GM21576 (cell line): ENCODE results near the gene TBCA.
"Not testable (repeated sequence)": the region's sequence is repeated elsewhere in the genome, so short reads cannot be mapped to it uniquely, and the experiment has no call there.

Source experiments
- ATAC-seq: cut with Tn5 transposase; IDR thresholded peaks from one replicate; pipeline ENCODE4 v1.9.1; 2021; ENCODE audit warnings: mild to moderate bottlenecking, moderate library complexity; ENCODE audit not compliant: unreplicated experiment

Gene TBCA

GRCh38 chr5:77773734-77774280 is 2.3 kb downstream of the TBCA start:
- no peak for ATAC-seq

DNA sequence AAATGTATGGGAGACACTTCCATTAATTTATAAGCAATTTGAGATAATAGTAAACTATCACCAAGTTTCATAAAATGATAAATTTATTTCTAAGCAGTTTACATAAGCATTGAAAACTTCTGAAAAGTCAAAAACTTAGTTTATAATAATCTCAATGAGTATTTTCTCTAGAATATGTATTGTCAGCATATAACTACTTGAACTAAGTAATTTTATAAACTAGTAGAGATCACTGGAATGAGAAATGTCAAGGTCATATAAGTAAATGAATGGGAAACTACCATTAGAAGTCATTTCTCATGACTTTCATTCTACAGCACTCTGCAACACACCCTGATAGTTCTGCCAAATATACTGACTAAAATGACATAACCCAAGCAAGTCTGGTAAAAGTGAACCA is 3.4 kb downstream of the TBCA start:
- no peak for ATAC-seq

DNA sequence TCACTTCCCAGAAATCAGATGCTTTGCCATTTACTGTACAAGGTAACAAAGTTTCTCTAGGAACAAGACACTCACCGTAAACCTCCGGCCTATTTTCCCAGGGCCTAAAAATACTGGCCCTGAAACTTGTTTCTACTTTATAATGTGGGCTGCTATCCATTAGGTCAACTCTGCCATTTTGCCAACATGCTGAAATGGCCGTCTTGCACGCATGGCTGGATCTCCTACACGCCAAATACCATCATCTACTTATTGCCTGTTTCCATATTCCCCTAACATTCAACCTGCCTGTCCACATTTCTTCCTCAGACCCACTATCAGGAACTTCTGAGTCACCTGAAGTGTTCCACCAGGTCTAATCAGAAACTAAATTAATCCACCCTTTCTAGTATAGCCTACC is 4.7 kb downstream of the TBCA start:
- no peak for ATAC-seq

- ATAC-seq, result no peak
Measured at GRCh38 chr5:77770293-77771005, 5.7 kb downstream of the TBCA start.

DNA sequence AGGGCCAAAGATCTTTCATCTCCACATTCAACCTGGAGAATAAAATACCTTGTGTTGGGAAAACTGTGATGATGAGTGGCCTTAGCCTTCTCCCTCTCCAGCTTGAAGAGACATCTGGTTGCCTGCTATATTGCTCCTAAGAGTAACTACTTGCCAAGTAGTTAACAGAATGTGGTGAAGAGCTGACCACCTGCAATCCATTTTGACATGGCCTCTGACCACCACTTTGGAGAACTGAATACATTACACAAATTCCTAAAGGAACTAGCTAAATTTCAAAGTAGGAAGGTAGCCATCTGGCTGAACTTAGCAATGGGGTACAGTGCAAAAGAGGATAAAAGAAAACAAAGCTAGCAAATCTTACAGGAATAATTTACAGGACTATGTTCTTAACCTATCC is 7.2 kb downstream of the TBCA start:
- no peak for ATAC-seq

GRCh38 chr5:77767301-77767700 is 8.8 kb downstream of the TBCA start:
- no peak for ATAC-seq

DNA sequence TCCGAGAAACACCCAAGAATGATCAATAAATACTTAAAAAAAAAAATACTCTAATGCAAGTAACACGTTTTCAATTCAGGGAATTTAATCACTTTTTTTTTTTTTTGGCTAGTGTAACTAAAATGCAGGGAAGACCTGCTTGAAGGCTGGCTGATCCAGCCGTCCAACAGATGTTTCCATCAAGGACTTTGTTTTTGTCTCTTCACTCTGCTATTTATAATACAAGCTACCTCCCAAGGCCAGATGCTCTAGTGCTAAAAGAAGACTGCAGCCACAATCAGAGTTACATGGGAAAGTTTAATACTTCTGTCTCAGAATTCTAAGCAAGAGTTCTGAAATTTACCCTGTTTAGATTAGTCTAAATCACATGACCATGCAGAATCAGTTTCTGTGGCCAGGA is 14.5 kb downstream of the TBCA start:
- no peak for ATAC-seq

DNA sequence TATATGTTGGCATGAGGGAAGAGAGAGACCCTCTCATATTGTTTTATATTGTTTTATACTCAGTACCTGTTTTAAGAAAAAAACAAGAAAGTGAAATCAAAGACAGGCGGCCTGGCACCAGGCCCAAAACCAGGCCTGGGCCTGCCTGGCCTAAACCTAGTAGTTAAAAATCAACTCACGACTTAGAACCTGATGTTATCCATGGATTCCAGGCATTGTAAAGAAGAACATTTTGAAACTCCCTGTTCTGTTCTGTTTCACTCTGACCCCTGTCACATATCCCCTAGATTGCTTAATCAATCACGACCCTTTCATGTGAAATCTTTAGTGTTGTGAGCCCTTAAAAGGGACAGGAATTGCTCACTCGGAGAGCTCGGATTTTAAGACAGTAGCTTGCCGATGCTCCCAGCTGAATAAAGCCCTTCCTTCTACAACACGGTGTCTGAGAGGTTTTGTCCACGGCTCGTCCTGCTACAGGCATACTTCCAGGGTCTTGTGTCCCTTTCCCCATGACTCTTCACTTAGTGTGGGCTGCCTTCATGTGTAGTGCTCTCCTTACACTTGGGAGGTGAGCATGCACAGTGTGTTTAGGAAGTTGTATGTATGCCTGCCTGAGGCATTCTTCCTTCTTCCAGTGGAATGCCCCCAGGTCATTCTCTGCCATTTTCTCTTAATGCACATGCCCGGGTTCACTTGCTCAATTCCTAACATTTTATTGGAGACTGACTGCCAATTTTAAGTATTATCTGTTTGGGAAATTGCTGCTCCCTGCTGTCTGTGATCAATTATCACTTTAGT is 17.8 kb downstream of the TBCA start:
- ATAC-seq, result no peak

GRCh38 chr5:77751328-77752023 is 24.7 kb downstream of the TBCA start:
- ATAC-seq, result no peak

GRCh38 chr5:77750928-77751327 is 25.2 kb downstream of the TBCA start:
- not testable (repeated sequence) for ATAC-seq

- ATAC-seq, result no peak
Measured at GRCh38 chr5:77748160-77748559, 28.0 kb downstream of the TBCA start.

DNA sequence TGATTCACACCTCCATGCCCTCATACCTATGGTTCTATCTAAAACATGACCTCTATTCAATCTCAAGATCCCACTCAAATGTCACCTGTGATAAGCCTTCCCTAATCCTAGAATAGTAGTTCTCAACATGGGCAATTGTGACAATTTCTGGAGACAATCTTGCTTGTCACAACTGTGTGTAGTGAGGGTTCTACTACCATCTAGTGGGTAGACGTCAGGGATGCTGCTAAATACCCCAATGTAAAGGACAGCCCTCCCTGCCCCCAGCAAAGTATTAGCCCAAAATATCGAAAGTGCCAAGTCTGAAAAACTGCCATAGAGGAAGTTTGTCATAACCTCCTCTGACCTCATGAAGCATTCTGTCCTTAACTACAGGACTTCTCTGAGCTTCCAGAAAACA is 32.0 kb downstream of the TBCA start:
- no peak for ATAC-seq

DNA sequence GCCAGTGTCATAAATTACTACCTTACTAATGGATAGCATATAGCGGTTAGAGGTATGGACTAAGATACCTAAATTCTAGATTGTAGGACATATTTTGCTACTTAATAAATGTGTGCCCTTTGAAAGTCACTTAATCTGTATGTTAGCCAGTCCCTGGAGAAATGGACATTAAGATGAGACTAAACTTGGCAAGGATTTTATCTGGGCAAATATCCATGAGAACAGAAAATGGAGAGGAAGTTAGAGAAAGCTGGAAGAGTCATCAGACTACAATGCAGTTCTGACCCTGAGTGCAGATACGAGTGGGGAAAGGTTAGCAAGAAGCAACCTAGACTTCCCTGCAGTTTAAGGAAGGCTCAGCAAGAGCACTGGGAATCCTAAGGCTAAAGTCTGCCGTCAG is 33.0 kb downstream of the TBCA start:
- ATAC-seq, result no peak

DNA sequence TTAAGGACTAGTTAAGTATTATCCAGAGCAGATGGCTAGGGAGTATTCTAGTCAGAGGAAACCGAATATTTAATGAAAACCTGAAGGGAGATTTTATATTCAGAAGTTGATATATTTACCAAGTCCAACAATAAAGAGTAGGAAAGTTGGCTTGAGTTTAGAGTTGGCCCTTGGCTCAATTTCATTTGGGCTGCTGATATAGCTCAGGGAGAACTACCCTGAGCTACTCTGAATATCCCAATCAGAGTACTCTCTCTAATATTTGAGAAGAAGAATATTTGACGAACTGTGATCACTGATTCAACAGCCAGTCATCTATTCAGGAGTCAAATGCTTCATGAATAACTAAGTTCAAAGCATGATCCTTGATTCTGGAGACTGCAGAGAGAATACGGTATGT is 34.5 kb downstream of the TBCA start:
- ATAC-seq, result no peak

- no peak for ATAC-seq
Measured at GRCh38 chr5:77734885-77735284, 41.3 kb downstream of the TBCA start.

GRCh38 chr5:77733130-77733529 is 43.0 kb downstream of the TBCA start:
- ATAC-seq, result no peak

DNA sequence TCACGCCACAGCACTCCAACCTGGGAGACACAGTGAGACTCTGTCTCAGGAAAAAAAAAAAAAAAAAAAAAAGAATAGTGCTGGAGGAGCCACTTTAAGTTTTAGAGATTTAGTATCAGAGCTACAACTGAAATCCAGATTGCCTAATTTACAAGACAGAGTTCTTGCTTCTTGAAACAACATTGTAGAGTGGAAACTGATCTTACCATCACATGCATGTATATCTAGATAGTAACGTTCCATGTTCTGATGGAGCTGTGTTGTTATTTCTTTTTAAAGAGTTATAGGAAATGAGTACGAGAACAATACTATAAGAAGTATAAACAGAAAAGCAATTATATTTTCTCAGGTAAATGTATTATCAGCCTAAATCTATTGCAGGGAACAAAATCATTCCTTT is 48.9 kb downstream of the TBCA start:
- no peak for ATAC-seq

DNA sequence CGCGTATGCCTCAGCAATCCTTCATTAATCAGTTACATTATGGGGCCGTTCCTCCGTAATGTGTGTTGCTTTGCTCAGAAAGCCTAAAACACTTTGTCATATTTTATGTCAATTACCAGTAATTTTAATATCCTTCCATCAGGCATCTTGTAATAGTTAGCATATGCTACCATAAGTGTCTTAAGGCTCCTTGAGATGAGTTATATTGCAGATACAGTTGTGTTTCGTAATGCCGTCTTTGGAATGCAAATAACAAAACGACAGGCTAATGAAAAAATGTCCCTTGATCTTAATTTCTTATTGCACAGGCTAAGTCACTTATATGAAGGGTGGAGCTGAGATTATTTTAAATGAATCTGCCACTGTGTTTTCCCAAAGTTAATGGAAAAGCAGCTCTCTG is 50.5 kb downstream of the TBCA start:
- ATAC-seq, result no peak

DNA sequence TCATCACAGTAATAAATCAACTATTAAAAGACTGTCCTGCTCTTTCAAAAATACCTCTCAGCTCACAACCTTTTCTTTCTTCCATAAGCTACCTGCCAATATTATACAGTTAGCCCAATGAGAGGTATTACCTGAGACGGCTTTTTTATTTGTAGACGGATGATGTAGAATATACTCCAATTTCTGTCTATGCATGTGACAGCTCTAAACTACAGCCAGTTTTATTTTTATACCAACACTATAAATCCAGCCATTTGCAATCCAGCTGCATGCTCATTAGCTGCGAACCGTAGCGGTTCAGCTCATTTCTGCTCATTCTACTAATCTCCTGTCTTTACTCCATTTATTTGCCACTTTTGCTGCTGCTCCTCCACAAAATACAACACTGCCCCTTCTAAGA is 51.2 kb downstream of the TBCA start:
- ATAC-seq, result no peak

DNA sequence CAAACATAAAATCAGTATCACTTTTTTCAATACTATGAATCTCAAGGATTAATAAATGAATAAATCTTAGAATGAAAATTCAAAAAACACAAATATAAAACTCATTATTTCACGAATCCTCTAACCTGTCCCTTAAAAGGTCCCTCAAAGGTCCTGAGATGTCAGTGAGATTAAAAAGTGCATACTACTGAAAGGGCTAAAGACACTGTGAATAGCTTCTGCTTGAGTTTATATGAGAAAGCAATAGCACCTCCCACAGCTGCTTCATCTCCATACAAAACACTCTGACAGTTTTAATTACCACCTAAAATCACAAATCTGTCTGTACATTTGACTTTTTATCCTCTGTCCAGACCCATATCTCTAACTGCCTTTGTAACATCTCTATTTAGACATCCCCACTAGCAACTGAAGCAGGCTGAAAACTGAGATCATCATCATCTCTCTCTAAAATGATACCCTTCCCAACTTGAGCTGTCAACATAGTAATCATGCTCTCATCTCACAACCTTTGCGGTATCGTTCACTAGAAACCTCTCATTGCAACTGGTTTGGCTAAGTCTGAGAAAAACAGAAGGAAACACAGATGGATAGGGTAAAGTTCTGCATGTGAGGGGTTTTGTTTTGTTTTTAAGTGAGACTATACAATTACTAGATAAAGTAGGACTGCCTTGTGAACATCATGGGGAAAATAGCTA is 56.3 kb downstream of the TBCA start:
- ATAC-seq, result no peak
